Panc1 (cell line): Measurements from ENCODE around the gene FUCA2. TPM values are rescaled to one million over a fixed set of nuclear protein-coding genes. Genes with fewer than 3 reads are reported as not detected.

Source experiments
- ATAC-seq: fragments of 200-7000 bp; cut with Tn5 transposase; 2 replicates; pipeline ENCODE4 v1.9.1; 2020; ENCODE audit warnings: mild to moderate bottlenecking, moderate library complexity
- BruUV-seq: library from RNA; stranded (reverse); fragments of 400-500 nt; replicated peaks from 2 replicates; lab custom pipeline; 2021; lab: Mats Ljungman, UMichigan
- CTCF ChIA-PET: fragments of 300-600 bp; sonication (Branson Sonifier 250); formaldehyde crosslinking; loops from one replicate; lab custom pipeline; 2022; ENCODE audit warnings: antibody characterized with exemption; lab: Charles Lee
- POLR2A ChIA-PET: fragments of 300-600 bp; sonication (Branson Sonifier 250); formaldehyde crosslinking; loops from one replicate; lab custom pipeline; 2022; ENCODE audit warnings: antibody characterized with exemption; lab: Charles Lee
- DNase-seq: peaks from one replicate; pipeline ENCODE4 v3.0.0-alpha.2; 2010; ENCODE audit warnings: low read depth, low spot score
- H3K27ac ChIP-seq: 2 replicates; pipeline ENCODE4 v1.5.1; 2011; ENCODE audit warnings: mild to moderate bottlenecking, low read length, inconsistent platforms
- H3K27me3 ChIP-seq: fragments of 200-500 bp; sonication (Bioruptor generic); 2 replicates; pipeline ENCODE4 v1.6.0; 2014; ENCODE audit warnings: low read length, inconsistent platforms; ENCODE audit not compliant: control insufficient read depth, insufficient read depth
- H3K36me3 ChIP-seq: fragments of 200-500 bp; sonication (Bioruptor generic); 2 replicates; pipeline ENCODE4 v1.5.1; 2014; ENCODE audit warnings: inconsistent platforms, mild to moderate bottlenecking, low read length, moderate library complexity; ENCODE audit not compliant: control insufficient read depth, insufficient read depth
- H3K4me1 ChIP-seq: 2 replicates; pipeline ENCODE4 v1.5.1; 2011; ENCODE audit warnings: inconsistent platforms, mild to moderate bottlenecking, low read length, moderate library complexity; ENCODE audit not compliant: control insufficient read depth, insufficient read depth
- H3K4me3 ChIP-seq, 2 experiments: 2 replicates each; pipeline ENCODE4 v1.5.1; 2011 to 2012; ENCODE audit warnings: low read depth in 2 of 2, low read length in 2 of 2, mild to moderate bottlenecking in 2 of 2, inconsistent platforms in 1 of 2, moderate library complexity in 1 of 2
- H3K9me3 ChIP-seq: fragments of 200-500 bp; sonication (Bioruptor generic); 2 replicates; pipeline ENCODE4 v1.5.1; 2014; ENCODE audit warnings: low read depth, mild to moderate bottlenecking, inconsistent platforms, low read length, moderate library complexity; ENCODE audit not compliant: control insufficient read depth, insufficient read depth
- POLR2AphosphoS5 ChIP-seq: IDR thresholded peaks from 2 replicates; pipeline ENCODE4 v1.6.1; 2012; ENCODE audit warnings: mild to moderate bottlenecking, low read depth, low read length, moderate library complexity
- SIN3A ChIP-seq: IDR thresholded peaks from 2 replicates; pipeline ENCODE4 v1.6.1; 2012; ENCODE audit warnings: low read depth, mild to moderate bottlenecking, low read length, moderate library complexity, borderline replicate concordance; ENCODE audit not compliant: insufficient read depth
- TCF7L2 ChIP-seq: IDR thresholded peaks from 2 replicates; pipeline ENCODE4 v1.6.1; 2011; ENCODE audit warnings: mild to moderate bottlenecking, low read depth, low read length, inconsistent platforms
- in situ Hi-C: cut with HindIII; loops from 2 replicates; pipeline ENCODE4 v1.10.0; 2016; ENCODE audit warnings: low sequenced_read_pairs, low pct_unique_long_range_greater_than_20kb
- intact Hi-C: fragments of 100-400 bp; cut with micrococcal nuclease; formaldehyde crosslinking; loops from one replicate; pipeline ENCODE4 v1.10.0; 2022; ENCODE audit not compliant: unreplicated experiment
- total RNA-seq: library from RNA; stranded (reverse); gene quantifications from one replicate; pipeline ENCODE4 v1.2.1, GENCODE V29; 2021; ENCODE audit not compliant: unreplicated experiment
- TF ChIP-seq, protein P1 (sequence below), 2 experiments: IDR thresholded peaks; 2 replicates each; pipeline ENCODE4 v1.6.1; 2011 to 2012; ENCODE audit warnings: low read depth in 2 of 2, control low read depth in 1 of 2, low read length in 1 of 2, mild to moderate bottlenecking in 1 of 2, moderate library complexity in 1 of 2; ENCODE audit not compliant: insufficient read depth in 1 of 2
- TF ChIP-seq, protein P2 (sequence below): fragments of 450-650 bp; IDR thresholded peaks from 2 replicates; pipeline ENCODE4 v1.5.1; 2017; ENCODE audit warnings: mild to moderate bottlenecking

Gene FUCA2
- total RNA-seq, 1 experiment from 2014 or later, result 68.1 TPM

DNA sequence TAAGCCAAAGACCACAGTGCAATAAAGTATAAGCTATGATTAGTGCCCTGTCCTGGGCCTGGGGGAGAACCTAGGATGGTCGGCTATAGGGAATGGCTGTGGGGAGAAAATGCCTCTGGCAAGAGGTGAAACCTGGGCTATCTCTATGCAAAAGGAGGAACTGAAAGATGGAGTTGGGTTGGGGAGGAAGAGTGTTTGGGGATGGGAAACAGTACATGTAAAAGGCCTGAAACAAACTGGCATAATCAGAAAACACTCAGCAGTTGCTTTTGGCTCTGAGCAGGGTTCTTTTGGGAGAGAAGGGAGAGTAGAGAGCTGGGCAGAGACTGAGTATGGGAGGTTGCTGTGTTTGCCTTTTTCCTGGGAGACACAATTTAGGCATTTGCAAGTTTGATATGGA is 31.9 kb upstream of the FUCA2 start:
- no peaks in the 10 kb centered on the region for H3K27me3 ChIP-seq
- ATAC-seq, result no peak
- H3K4me1 ChIP-seq, result 0 out of 2 replicates have a peak, but pooled peaks cover 5% of the 10 kb centered on the region
- H3K36me3 ChIP-seq, result no peaks in the 10 kb centered on the region
- BruUV-seq, result no TSS peak
- in situ Hi-C loops, result no loop called here
- intact Hi-C loops, result no loop called here
- H3K9me3 ChIP-seq, result no peaks in the 10 kb centered on the region
- H3K27ac ChIP-seq, result no peak overlapping the region
- H3K4me3 ChIP-seq, result no peak overlapping the region
- CTCF ChIA-PET, result interaction anchor here (1.4 kb wide), 1 partner anchor 30 kb away, joined by 3 read pairs; no protein-coding TSS in a partner anchor
- POLR2A ChIA-PET, result no interaction called here
- TF ChIP-seq, protein P1, sequence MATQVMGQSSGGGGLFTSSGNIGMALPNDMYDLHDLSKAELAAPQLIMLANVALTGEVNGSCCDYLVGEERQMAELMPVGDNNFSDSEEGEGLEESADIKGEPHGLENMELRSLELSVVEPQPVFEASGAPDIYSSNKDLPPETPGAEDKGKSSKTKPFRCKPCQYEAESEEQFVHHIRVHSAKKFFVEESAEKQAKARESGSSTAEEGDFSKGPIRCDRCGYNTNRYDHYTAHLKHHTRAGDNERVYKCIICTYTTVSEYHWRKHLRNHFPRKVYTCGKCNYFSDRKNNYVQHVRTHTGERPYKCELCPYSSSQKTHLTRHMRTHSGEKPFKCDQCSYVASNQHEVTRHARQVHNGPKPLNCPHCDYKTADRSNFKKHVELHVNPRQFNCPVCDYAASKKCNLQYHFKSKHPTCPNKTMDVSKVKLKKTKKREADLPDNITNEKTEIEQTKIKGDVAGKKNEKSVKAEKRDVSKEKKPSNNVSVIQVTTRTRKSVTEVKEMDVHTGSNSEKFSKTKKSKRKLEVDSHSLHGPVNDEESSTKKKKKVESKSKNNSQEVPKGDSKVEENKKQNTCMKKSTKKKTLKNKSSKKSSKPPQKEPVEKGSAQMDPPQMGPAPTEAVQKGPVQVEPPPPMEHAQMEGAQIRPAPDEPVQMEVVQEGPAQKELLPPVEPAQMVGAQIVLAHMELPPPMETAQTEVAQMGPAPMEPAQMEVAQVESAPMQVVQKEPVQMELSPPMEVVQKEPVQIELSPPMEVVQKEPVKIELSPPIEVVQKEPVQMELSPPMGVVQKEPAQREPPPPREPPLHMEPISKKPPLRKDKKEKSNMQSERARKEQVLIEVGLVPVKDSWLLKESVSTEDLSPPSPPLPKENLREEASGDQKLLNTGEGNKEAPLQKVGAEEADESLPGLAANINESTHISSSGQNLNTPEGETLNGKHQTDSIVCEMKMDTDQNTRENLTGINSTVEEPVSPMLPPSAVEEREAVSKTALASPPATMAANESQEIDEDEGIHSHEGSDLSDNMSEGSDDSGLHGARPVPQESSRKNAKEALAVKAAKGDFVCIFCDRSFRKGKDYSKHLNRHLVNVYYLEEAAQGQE (IDR thresholded peaks at IDR 0.05; ENCODE audit: insufficient read depth in 1 of 2, low read depth in 2 of 2, low read length in 1 of 2), result no peak
- no peak for TF ChIP-seq SIN3A
- no peak for TF ChIP-seq TCF7L2
- TF ChIP-seq, protein P2, sequence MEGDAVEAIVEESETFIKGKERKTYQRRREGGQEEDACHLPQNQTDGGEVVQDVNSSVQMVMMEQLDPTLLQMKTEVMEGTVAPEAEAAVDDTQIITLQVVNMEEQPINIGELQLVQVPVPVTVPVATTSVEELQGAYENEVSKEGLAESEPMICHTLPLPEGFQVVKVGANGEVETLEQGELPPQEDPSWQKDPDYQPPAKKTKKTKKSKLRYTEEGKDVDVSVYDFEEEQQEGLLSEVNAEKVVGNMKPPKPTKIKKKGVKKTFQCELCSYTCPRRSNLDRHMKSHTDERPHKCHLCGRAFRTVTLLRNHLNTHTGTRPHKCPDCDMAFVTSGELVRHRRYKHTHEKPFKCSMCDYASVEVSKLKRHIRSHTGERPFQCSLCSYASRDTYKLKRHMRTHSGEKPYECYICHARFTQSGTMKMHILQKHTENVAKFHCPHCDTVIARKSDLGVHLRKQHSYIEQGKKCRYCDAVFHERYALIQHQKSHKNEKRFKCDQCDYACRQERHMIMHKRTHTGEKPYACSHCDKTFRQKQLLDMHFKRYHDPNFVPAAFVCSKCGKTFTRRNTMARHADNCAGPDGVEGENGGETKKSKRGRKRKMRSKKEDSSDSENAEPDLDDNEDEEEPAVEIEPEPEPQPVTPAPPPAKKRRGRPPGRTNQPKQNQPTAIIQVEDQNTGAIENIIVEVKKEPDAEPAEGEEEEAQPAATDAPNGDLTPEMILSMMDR, result no peak
- no peak for TF ChIP-seq POLR2AphosphoS5
- DNase-seq, result no peak

DNA sequence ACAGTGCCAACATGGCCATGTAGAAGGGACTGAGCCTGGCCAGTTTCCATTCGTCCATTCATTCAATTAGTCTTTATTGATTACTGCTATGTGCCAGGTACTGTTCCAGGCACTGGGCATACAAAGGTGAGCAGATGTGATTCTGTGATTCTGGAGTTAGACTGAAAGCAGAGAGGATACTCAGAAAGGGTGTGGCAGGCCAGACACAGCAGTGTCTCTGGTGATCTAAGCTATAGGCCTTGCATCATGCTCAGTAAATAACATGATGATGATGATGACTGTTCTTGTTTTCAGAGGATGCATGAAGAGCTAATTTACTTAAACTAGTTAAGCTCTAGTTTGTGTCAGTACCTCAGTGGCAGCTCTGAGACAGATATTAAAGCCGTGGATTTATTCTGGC is 31.4 kb upstream of the FUCA2 start:
- CTCF ChIA-PET, result interaction anchor here (1.4 kb wide), 1 partner anchor 30 kb away, joined by 3 read pairs; no protein-coding TSS in a partner anchor
- no peak overlapping the region for H3K27ac ChIP-seq

More for the DNA sequence above, 31.4 kb upstream of the FUCA2 start:
- ATAC-seq (no peak), DNase-seq (no peak)
- no peaks in the 10 kb centered on the region for H3K9me3 ChIP-seq
- no peak for TF ChIP-seq TCF7L2
- TF ChIP-seq POLR2AphosphoS5, result no peak
- TF ChIP-seq, protein P1 (IDR thresholded peaks at IDR 0.05; ENCODE audit: insufficient read depth in 1 of 2, low read depth in 2 of 2, low read length in 1 of 2), result no peak
- TF ChIP-seq, protein P2, result no peak
- TF ChIP-seq SIN3A, result no peak
- in situ Hi-C loops (no loop called here), intact Hi-C loops (no loop called here)
- BruUV-seq, result no TSS peak
- H3K36me3 ChIP-seq, result no peaks in the 10 kb centered on the region
- POLR2A ChIA-PET, result no interaction called here
- 0 out of 2 replicates have a peak, but pooled peaks cover 7% of the 10 kb centered on the region for H3K4me1 ChIP-seq
- no peaks in the 10 kb centered on the region for H3K27me3 ChIP-seq
- no peak overlapping the region for H3K4me3 ChIP-seq
